Thyroid gland (tissue), 4 donors: ENCODE data around the gene NMUR1. TPM values are rescaled to one million over a fixed set of nuclear protein-coding genes. Genes with fewer than 3 reads are reported as not detected.

Experiments used
- DNase-seq, 2 donors: peaks; one replicate each; pipeline ENCODE4 v3.0.0-alpha.2; 2019
- H3K27ac ChIP-seq, 3 donors: fragments of 200-600 bp; sonication (generic); 1 replicate in 2 of 3; 2 replicates in 1 of 3; pipeline ENCODE4 v1.5.1; 2016 to 2019; ENCODE audit warnings: mild to moderate bottlenecking in 1 of 3, moderate library complexity in 1 of 3
- H3K27me3 ChIP-seq: fragments of 200-600 bp; sonication (generic); one replicate; pipeline ENCODE4 v1.5.1; 2019
- H3K36me3 ChIP-seq, 2 donors: fragments of 200-600 bp; sonication (generic); one replicate each; pipeline ENCODE4 v1.5.1; 2016 to 2019
- H3K4me1 ChIP-seq, 2 donors: fragments of 200-600 bp; sonication (generic); one replicate each; pipeline ENCODE4 v1.5.1; 2017 to 2019
- H3K4me3 ChIP-seq, 3 donors: fragments of 200-600 bp; sonication (generic); replicated peaks in 1 of 3; 1 replicate in 2 of 3; 2 replicates in 1 of 3; pipeline ENCODE4 v1.5.1; 2016; ENCODE audit warnings: mild to moderate bottlenecking in 1 of 3
- H3K9me3 ChIP-seq: fragments of 200-600 bp; sonication (generic); one replicate; pipeline ENCODE4 v1.5.1; 2017
- CTCF ChIP-seq, 6 experiments: fragments of 200-600 bp in 3 of 6; fragments of 450-650 bp in 3 of 6; sonication (generic) in 3 of 6; IDR thresholded peaks; one replicate each; pipeline ENCODE4 v1.5.1; 2016 to 2019; ENCODE audit warnings: antibody characterized with exemption in 6 of 6, mild to moderate bottlenecking in 2 of 6, inconsistent platforms in 1 of 6, moderate library complexity in 1 of 6
- POLR2A ChIP-seq, 2 donors: fragments of 450-650 bp; IDR thresholded peaks; one replicate each; pipeline ENCODE4 v1.6.1; 2017; ENCODE audit warnings: antibody characterized with exemption in 2 of 2, mild to moderate bottlenecking in 2 of 2, moderate library complexity in 1 of 2
- WGBS, 2 donors: methylation state at CpG; one replicate each; pipeline ENCODE4 v1.1.5; 2017; 5-methylcytosine and 5-hydroxymethylcytosine counted together
- intact Hi-C: fragments of 100-400 bp; cut with DNase I; formaldehyde crosslinking; loops from one replicate; pipeline ENCODE4 v1.15.1; 2023
- total RNA-seq, 4 donors: library from RNA; depleted of rRNA; stranded (reverse); fragments of >200 nt; gene quantifications; one replicate each; pipeline ENCODE4 v1.2.3, GENCODE V29; 2016

Gene NMUR1
- total RNA-seq, 4 donors from 2014 or later: 0.11 to 0.73 (median 0.67) TPM; not detected in 1

GRCh38 chr2:231568098-231568784 lies 38.0 kb upstream of the NMUR1 start:
- H3K9me3 ChIP-seq: no peaks in the 10 kb centered on the region
- TF ChIP-seq CTCF (IDR thresholded peaks at IDR 0.05): no peak
- no peak for TF ChIP-seq POLR2A (IDR thresholded peaks at IDR 0.05)
- intact Hi-C loops: loop anchor here (5.0 kb wide), 1 partner anchor 34 kb away; no protein-coding TSS in a partner anchor
- H3K36me3 ChIP-seq: no peaks in the 10 kb centered on the region
- no peaks in the 10 kb centered on the region for H3K4me1 ChIP-seq
- no peaks in the 10 kb centered on the region for H3K27me3 ChIP-seq
- H3K4me3 ChIP-seq: no peak overlapping the region
- no peak overlapping the region for H3K27ac ChIP-seq
- 74 to 89% methylated on average over 3 to 6 of the region's 6 CpGs for WGBS, 2 donors
- no peak for DNase-seq

GRCh38 chr2:231567159-231567558 lies 36.9 kb upstream of the NMUR1 start:
- H3K27ac ChIP-seq: no peak overlapping the region
- H3K9me3 ChIP-seq: no peaks in the 10 kb centered on the region
- TF ChIP-seq CTCF (IDR thresholded peaks at IDR 0.05): no peak
- TF ChIP-seq POLR2A (IDR thresholded peaks at IDR 0.05): no peak
- no peaks in the 10 kb centered on the region for H3K4me1 ChIP-seq
- intact Hi-C loops: loop anchor here (5.0 kb wide), 1 partner anchor 35 kb away; no protein-coding TSS in a partner anchor
- H3K27me3 ChIP-seq: no peaks in the 10 kb centered on the region
- no peaks in the 10 kb centered on the region for H3K36me3 ChIP-seq
- DNase-seq: no peak
- WGBS, 2 donors: 92% methylated on average over 3 of the region's 3 CpGs
- no peak overlapping the region for H3K4me3 ChIP-seq

GRCh38 chr2:231565887-231566594 lies 35.8 kb upstream of the NMUR1 start:
- intact Hi-C loops: loop anchor here (5.0 kb wide), 1 partner anchor 36 kb away; no protein-coding TSS in a partner anchor
- Histone ChIP-seq H3K27ac (no peak overlapping the region), H3K9me3 (no peaks in the 10 kb centered on the region), H3K27me3 (no peaks in the 10 kb centered on the region), H3K36me3 (no peaks in the 10 kb centered on the region), H3K4me1 (no peaks in the 10 kb centered on the region), H3K4me3 (no peak overlapping the region)
- TF ChIP-seq CTCF (IDR thresholded peaks at IDR 0.05) (no peak), POLR2A (IDR thresholded peaks at IDR 0.05) (no peak)
- 75 to 87% methylated on average over 4 of the region's 4 CpGs for WGBS, 2 donors
- no peak for DNase-seq

- Histone ChIP-seq H3K36me3 (no peaks in the 10 kb centered on the region), H3K27ac (no peak overlapping the region), H3K4me3 (no peak overlapping the region), H3K4me1 (no peaks in the 10 kb centered on the region), H3K27me3 (no peaks in the 10 kb centered on the region), H3K9me3 (no peaks in the 10 kb centered on the region)
- no peak for TF ChIP-seq POLR2A (IDR thresholded peaks at IDR 0.05)
- peak in 5 of 6 experiments; percentile 16 to 59 (median 37) for TF ChIP-seq CTCF (IDR thresholded peaks at IDR 0.05)
- DNase-seq: peak; percentile 35 to 48
- 8 to 23% methylated on average over 3 of the region's 3 CpGs for whole genome bisulfite sequencing, 2 donors
- intact Hi-C loops: no loop called here
Observed at GRCh38 chr2:231563378-231563961, 33.2 kb upstream of the NMUR1 start.
